CD4-positive, alpha-beta T cell (primary cell): ENCODE results near the gene VPS50. TPM values are rescaled to one million over a fixed set of nuclear protein-coding genes. Genes with fewer than 3 reads are reported as not detected.

Experiments
- ATAC-seq: fragments of 200-7000 bp; cut with Tn5 transposase; one replicate; pipeline ENCODE4 v1.10.0; 2022; ENCODE audit warnings: mild to moderate bottlenecking; ENCODE audit not compliant: poor library complexity
- CTCF ChIA-PET: fragments of 350-600 bp; sonication (Branson Sonifier 250); formaldehyde crosslinking; loops from one replicate; lab custom pipeline; 2021; ENCODE audit warnings: antibody characterized with exemption, inconsistent platforms; lab: Charles Lee
- POLR2A ChIA-PET: fragments of 350-600 bp; sonication (Branson Sonifier 250); formaldehyde crosslinking; loops from one replicate; lab custom pipeline; 2021; ENCODE audit warnings: antibody characterized with exemption, inconsistent platforms; lab: Charles Lee
- DNase-seq, 14 experiments: peaks; one replicate each; pipeline ENCODE4 v3.0.0-alpha.2; 2013 to 2020; ENCODE audit warnings: mixed read lengths in 2 of 14
- H3K27ac ChIP-seq, 2 donors: one replicate each; pipeline versions ENCODE4 v1.5.1 to v1.7.0; 2013; ENCODE audit warnings: low read length in 2 of 2, low read depth in 1 of 2, mild to moderate bottlenecking in 1 of 2
- H3K27me3 ChIP-seq, 2 experiments: 1 replicate in 1 of 2; 2 replicates in 1 of 2; pipeline versions ENCODE4 v1.6.1 to v1.7.0; 2013; ENCODE audit warnings: low read length in 2 of 2, control low read depth in 1 of 2, mild to moderate bottlenecking in 1 of 2, moderate library complexity in 1 of 2; ENCODE audit not compliant: insufficient read depth in 2 of 2, control insufficient read depth in 1 of 2
- H3K36me3 ChIP-seq: one replicate; pipeline ENCODE4 v1.6.1; 2013; ENCODE audit warnings: low read length, control low read depth; ENCODE audit not compliant: insufficient read depth
- H3K4me1 ChIP-seq: one replicate; pipeline ENCODE4 v1.6.1; 2013; ENCODE audit warnings: low read length, control low read depth; ENCODE audit not compliant: insufficient read depth
- H3K4me3 ChIP-seq: one replicate; pipeline ENCODE4 v1.5.1; 2013; ENCODE audit warnings: mild to moderate bottlenecking, low read length, moderate library complexity
- H3K9me3 ChIP-seq, 2 experiments: 1 replicate in 1 of 2; 2 replicates in 1 of 2; pipeline versions ENCODE4 v1.6.1 to v1.7.0; 2013; ENCODE audit warnings: low read length in 2 of 2, mild to moderate bottlenecking in 2 of 2, control low read depth in 1 of 2, moderate library complexity in 1 of 2; ENCODE audit not compliant: control insufficient read depth in 1 of 2, insufficient read depth in 1 of 2
- H3K27ac Mint-ChIP-seq: one replicate; pipeline ENCODE4 v1.8.0; 2020; ENCODE audit warnings: mixed read lengths
- H3K27me3 Mint-ChIP-seq: one replicate; pipeline ENCODE4 v1.8.0; 2021; ENCODE audit warnings: mixed read lengths
- H3K36me3 Mint-ChIP-seq: one replicate; pipeline ENCODE4 v1.8.0; 2021; ENCODE audit warnings: low read depth, mixed read lengths
- H3K4me1 Mint-ChIP-seq: one replicate; pipeline ENCODE4 v1.8.0; 2021; ENCODE audit warnings: low read depth, mixed read lengths
- H3K4me3 Mint-ChIP-seq: one replicate; pipeline ENCODE4 v1.8.0; 2020; ENCODE audit warnings: mild to moderate bottlenecking, mixed read lengths
- H3K9me3 Mint-ChIP-seq: one replicate; pipeline ENCODE4 v1.8.0; 2020; ENCODE audit warnings: mixed read lengths
- intact Hi-C, 2 experiments: fragments of 100-400 bp; cut with DNase I in 1 of 2; cut with micrococcal nuclease in 1 of 2; formaldehyde crosslinking; loops; one replicate each; pipeline versions ENCODE4 v1.15.1 to v1.9.0; 2023 to 2025; cut with DNase I, micrococcal nuclease
- total RNA-seq, 174 experiments: library from RNA in 2 of 174; stranded (reverse) in 2 of 174; gene quantifications; one replicate each; pipeline ENCODE4 v1.2.3 and lab custom pipeline; 2021 to 2026
- TF ChIP-seq, protein P1 (sequence below): fragments of 200-600 bp; IDR thresholded peaks from one replicate; pipeline ENCODE4 v1.8.0; 2022; ENCODE audit warnings: antibody characterized with exemption, mild to moderate bottlenecking

VPS50 gene
- total RNA-seq, 2 experiments from 2014 or later: 13.2 to 17.3 TPM

DNA sequence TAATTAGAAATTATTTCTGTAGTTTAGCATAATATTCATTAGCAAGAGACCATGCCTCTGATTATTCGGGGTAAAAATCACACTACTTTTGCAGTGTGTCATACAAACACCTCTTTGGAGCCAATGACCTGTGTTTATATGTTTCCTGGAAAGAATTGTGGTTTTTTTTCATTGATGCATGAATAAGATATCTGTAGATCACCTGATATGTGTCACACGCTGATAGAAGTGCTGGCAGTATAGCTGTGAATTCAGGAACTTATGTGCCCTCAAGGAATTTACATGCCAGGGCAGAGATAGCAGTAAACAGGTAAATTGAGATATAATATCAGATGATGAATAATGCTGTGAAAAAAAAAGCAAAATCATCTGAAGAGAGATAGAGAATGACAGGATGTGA is 118.2 kb downstream of the VPS50 start:
- no peaks in the 10 kb centered on the region for H3K9me3 ChIP-seq
- H3K4me1 ChIP-seq: no peaks in the 10 kb centered on the region
- TF ChIP-seq, protein P1, sequence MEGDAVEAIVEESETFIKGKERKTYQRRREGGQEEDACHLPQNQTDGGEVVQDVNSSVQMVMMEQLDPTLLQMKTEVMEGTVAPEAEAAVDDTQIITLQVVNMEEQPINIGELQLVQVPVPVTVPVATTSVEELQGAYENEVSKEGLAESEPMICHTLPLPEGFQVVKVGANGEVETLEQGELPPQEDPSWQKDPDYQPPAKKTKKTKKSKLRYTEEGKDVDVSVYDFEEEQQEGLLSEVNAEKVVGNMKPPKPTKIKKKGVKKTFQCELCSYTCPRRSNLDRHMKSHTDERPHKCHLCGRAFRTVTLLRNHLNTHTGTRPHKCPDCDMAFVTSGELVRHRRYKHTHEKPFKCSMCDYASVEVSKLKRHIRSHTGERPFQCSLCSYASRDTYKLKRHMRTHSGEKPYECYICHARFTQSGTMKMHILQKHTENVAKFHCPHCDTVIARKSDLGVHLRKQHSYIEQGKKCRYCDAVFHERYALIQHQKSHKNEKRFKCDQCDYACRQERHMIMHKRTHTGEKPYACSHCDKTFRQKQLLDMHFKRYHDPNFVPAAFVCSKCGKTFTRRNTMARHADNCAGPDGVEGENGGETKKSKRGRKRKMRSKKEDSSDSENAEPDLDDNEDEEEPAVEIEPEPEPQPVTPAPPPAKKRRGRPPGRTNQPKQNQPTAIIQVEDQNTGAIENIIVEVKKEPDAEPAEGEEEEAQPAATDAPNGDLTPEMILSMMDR: no peak
- peaks cover 52% of the 10 kb centered on the region for H3K36me3 Mint-ChIP-seq
- no peak overlapping the region for H3K4me3 Mint-ChIP-seq
- peaks cover 4% of the 10 kb centered on the region for H3K36me3 ChIP-seq
- ChIA-PET POLR2A (no interaction called here), CTCF (no interaction called here)
- no peaks in the 10 kb centered on the region for H3K27me3 ChIP-seq
- H3K4me1 Mint-ChIP-seq: no peaks in the 10 kb centered on the region
- no peak overlapping the region for H3K27ac ChIP-seq
- no peak for DNase-seq
- no peaks in the 10 kb centered on the region for H3K27me3 Mint-ChIP-seq
- no peak overlapping the region for H3K27ac Mint-ChIP-seq
- H3K9me3 Mint-ChIP-seq: no peaks in the 10 kb centered on the region
- intact Hi-C loops: no loop called here
- ATAC-seq: no peak
- no peak overlapping the region for H3K4me3 ChIP-seq

DNA sequence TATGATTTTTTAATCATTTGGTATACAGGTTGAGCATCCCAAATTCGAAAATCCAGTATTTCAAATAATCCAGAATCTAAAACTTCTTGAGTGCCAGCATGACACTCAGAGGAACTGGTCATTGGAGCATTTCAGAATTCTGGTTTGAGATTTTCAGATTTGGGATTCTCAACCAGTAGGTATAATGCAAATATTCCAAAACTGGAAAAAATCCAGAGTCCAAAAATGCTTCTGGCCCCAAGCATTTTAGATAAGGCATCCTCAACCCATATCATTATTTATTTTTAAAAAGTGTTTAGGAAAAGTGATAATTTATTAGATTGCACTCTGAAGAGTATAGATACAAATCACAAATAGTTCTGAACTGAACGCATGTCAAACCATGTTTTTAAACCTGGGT is 120.7 kb downstream of the VPS50 start:
- ATAC-seq (no peak), DNase-seq (no peak)
- intact Hi-C loops: no loop called here
- no peaks in the 10 kb centered on the region for H3K27me3 ChIP-seq
- POLR2A ChIA-PET: no interaction called here
- Mint-ChIP-seq H3K27me3 (no peaks in the 10 kb centered on the region), H3K4me1 (no peaks in the 10 kb centered on the region), H3K36me3 (peaks cover 76% of the 10 kb centered on the region), H3K9me3 (no peaks in the 10 kb centered on the region), H3K4me3 (no peak overlapping the region), H3K27ac (no peak overlapping the region)
- H3K9me3 ChIP-seq: no peaks in the 10 kb centered on the region
- H3K27ac ChIP-seq: no peak overlapping the region
- H3K4me1 ChIP-seq: no peaks in the 10 kb centered on the region
- TF ChIP-seq, protein P1: no peak
- H3K4me3 ChIP-seq: no peak overlapping the region
- CTCF ChIA-PET: no interaction called here
- H3K36me3 ChIP-seq: peaks cover 9% of the 10 kb centered on the region

DNA sequence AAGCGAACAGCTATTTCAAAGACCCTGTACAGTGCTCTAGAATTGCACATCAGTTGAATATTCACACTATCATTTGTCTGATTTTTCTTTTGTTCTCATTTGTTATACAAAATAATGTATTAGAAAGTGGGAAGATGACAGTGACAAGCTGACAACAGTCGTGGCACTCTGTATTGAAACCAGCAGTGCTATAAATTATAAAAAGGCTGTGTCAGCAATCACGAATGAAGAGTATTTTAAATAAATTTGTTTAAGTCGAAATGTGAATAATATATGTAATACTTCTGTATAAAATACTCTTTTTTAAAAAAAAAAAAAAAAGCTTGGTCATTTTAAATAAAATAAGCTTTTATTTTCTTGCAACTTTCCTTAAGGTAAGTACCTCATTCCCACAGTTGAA is 122.6 kb downstream of the VPS50 start:
- H3K36me3 Mint-ChIP-seq: peaks cover 70% of the 10 kb centered on the region
- ATAC-seq: no peak

More for the DNA sequence above, 122.6 kb downstream of the VPS50 start:
- TF ChIP-seq, protein P1: no peak
- CTCF ChIA-PET: no interaction called here
- Histone ChIP-seq H3K4me1 (no peaks in the 10 kb centered on the region), H3K4me3 (no peak overlapping the region), H3K9me3 (no peaks in the 10 kb centered on the region), H3K36me3 (peaks cover 9% of the 10 kb centered on the region), H3K27me3 (no peaks in the 10 kb centered on the region), H3K27ac (no peak overlapping the region)
- Mint-ChIP-seq H3K27ac (no peak overlapping the region), H3K9me3 (no peaks in the 10 kb centered on the region), H3K4me1 (no peaks in the 10 kb centered on the region), H3K4me3 (no peak overlapping the region), H3K27me3 (no peaks in the 10 kb centered on the region)
- no peak for DNase-seq
- intact Hi-C loops: no loop called here
- POLR2A ChIA-PET: no interaction called here
